GM21381 (cell line): ENCODE measurements around the gene SPDYE6.
"Not testable (repeated sequence)": the region's sequence is repeated elsewhere in the genome, so short reads cannot be mapped to it uniquely, and the experiment has no call there.

Experiments used
- ATAC-seq: cut with Tn5 transposase; IDR thresholded peaks from one replicate; pipeline ENCODE4 v1.9.1; 2021; ENCODE audit warnings: mild to moderate bottlenecking, moderate library complexity; ENCODE audit not compliant: unreplicated experiment

The SPDYE6 gene

DNA sequence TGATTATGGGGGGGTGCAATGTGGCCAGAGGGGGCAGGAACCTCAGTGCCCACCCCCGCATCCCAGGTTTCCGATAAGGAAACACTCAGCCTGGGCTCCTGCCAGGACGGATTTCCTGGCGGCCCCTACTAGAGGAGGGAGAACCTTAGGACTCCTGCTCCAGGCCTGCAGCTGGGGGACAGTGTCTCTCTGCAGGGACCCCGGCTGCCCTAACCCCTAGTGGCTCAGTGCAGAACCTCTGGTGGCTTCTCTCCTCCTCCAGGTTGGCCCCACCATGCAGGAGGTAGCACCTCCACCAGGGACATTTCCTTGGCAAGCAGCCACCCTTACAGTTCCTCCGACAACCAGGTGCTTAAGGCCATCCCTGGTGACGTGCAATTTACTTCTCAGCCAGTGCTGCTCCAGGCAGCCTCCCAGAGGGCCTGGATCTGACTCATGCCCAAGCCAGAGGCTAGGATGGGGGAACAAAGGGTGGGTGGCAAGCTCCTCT is 37.7 kb downstream of the SPDYE6 start:
- ATAC-seq = no peak

DNA sequence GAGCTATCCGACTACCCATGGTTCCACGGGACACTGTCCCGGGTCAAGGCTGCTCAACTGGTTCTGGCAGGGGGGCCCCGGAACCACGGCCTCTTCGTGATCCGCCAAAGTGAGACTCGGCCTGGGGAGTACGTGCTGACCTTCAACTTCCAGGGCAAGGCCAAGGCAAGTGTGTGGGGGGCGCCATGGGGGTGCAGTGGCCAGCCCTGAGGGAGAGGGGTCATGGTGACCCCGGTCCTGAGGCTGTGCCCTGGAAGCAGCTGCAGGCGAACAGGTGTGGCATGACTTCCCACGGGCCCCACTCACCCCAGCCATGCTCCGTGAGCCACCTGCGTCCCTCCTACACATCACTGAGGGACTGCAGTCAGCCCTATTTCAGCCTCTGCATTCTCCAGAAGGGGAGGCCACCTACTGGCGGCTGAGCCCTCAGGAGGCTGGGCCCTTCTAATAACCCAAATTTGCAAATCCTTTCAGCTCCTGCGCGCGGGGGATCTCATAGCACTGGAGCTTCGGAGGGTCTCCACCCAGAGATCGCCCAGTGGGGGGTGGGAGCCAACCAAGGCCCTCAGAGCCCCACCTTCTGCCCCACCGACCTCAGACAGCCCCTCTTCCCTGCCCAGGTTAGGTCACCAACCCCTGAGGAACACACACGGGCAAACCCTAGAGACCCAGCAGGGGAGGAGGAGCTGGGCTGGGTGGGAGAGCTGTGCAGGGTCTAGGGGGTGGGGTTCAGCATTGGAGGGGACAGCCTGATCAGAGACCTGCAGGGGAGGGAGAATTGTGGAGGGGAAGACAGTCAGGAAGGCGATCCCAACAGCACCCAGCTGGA is 38.8 kb downstream of the SPDYE6 start:
- no peak for ATAC-seq

DNA sequence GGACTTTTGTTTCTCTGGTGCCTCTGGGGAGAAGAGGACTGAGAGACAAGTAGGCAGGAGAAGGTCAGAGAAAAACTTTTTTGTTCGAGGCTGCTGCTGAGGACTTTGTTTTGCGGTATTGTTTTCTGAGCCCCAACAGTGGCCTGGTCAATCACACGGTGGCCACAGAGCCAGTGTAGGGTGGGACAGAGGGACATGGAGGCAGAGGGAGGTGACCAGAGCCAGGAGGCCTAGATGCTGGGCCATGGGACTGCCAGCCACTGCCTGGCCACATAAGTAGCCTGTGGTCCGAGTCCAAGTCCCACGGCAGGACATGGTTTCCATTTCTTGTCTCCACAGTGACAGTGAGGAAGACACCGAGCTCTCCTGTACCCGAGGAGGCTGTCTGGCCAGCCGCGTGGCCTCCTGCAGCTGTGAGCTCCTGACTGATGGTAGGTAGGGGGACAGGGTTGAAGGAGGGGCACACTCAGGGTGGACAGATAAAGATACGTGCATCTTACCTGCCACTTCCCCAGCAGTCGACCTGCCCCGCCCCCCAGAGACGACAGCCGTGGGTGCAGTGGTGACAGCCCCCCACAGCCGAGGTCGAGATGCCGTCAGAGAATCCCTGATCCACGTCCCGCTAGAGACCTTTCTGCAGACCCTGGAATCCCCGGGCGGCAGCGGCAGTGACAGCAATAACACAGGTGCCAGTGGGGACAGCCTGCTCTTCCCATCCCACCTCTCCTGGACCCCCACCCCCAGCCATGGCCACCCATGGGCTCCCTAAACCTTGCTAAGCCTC is 42.1 kb downstream of the SPDYE6 start:
- ATAC-seq = no peak

DNA sequence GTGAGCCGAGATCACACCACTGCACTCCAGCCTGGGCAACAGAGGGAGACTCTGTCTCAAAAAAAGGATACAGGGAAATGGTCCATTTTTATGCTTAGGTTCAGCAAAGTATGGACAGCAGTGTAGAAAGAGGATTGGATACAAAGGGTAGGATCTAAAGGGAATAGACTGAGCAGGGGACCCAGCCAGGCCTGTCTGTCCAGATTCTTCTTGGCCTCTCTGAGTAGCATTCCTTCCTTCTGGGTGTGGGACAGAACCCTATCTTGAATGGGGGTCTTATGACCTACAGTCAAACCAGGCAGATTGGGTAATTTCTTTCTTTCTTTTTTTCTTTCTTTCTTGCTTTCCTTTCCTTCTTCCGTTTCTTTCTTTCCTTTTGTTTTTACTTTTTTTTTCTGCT is 43.9 kb downstream of the SPDYE6 start:
- ATAC-seq = no peak

DNA sequence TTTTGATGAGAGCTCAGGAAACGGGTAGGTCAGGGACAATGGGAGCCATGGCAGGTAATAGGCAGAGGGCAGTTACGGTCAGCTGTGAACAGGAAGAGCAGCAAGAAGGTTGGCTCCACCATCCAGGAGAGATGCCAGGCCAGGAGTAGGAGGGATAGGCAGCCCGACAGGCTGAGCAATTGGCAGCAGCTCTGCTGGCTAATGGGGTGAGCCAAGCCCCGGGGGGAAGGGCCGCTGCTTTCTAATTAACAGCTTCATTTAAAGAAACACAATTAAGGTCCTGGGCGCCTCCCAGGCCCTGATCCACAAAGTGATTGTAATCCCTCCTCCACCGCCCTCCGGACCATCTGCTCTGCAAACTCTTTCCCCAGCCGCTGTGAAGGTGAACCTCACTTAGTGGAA is 45.8 kb downstream of the SPDYE6 start:
- no peak for ATAC-seq

DNA sequence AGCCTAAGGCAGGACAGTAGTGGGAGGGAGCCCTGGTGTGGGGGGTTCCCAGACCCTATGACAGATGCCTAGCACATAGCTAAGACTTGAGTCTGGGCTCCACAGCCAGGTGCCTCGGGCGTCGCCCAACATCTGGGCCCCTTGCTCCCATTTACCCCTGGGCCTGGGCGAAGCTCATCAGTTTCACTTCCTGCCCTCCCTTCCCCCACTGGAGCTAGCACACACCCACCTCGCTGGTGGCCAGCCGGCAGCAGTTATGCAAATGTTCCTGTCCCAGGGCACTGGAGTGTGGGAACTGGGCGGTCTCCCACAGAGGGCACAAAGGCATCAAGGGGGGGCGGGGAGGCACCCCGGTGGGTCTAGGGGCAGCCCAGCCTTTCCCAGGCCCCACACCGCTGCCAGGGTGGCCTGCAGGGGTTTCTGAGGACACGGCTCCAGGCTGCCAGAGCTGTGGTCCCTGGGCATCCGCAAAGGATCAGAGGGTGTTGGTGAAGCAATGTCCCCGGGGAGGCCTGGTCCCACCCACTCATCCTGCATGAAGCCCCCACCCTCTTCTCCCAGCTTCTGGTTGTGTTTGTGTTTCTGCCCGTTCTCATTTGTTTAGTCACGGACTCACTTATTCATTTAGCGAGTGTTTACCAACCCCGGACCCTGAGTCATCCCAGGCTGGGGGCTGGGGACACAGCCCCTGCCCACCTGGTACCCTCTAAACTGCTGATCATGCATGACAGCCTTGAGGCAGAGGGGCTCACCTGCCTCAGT is 49.1 kb downstream of the SPDYE6 start:
- ATAC-seq = peak; percentile 68

DNA sequence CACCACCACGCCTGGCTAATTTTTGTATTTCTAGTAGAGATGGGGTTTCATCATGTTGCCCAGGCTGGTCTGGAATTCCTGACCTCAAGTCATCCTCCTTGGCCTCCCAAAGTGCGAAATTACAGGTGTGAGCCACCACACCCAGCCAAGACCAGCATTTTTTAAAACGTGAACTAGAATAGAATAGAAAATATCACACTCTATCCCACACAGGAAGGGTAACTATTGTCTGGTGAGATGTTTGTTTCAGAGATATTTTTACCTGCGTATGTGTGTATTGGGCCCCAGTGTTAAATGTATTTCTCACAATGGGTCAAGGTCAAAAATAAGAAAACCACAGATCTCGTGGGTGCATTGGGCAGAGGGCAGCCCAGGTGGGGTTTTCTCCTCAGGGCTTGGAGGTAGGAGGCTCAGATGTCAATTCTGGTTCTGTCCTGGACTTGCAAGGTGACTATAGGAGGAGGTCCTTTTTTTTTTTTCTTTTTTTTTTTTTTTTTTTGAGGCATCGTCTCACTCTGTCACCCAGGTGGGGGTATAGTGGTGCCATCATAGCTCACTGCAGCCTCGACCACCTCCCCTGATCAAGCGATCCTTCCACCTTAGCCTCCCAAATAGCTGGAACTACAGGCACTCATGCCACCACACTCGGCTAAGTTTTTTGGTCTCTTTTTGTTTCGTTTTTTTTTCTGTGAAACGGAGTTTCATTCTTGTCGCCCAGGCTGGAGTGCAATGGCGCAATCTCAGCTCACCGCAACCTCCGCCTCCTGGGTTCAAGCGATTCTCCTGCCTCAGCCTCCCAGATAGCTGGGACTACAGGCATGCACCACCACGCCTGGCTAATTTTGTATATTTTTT is 50.6 kb downstream of the SPDYE6 start:
- peak; percentile 48 for ATAC-seq

DNA sequence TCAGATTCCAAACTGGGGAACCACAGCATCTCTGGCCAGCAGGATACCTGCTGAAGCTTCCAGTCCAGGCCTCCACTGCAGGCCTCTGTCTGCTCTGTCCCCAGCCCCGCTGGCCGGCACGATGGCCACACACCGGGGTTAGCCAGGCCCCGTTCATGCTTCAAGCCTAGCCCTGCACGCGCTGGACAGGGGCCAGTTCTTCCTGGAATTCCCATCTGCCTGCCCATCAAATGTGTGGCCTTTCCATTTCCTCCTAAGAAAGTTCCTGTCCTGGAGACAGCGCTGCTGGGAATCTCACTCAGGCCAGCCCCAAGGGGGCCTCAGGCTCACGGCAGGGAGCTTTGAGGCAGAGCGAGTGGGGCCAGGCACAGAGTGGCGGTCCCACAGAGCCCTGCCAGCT is 51.6 kb downstream of the SPDYE6 start:
- no peak for ATAC-seq

DNA sequence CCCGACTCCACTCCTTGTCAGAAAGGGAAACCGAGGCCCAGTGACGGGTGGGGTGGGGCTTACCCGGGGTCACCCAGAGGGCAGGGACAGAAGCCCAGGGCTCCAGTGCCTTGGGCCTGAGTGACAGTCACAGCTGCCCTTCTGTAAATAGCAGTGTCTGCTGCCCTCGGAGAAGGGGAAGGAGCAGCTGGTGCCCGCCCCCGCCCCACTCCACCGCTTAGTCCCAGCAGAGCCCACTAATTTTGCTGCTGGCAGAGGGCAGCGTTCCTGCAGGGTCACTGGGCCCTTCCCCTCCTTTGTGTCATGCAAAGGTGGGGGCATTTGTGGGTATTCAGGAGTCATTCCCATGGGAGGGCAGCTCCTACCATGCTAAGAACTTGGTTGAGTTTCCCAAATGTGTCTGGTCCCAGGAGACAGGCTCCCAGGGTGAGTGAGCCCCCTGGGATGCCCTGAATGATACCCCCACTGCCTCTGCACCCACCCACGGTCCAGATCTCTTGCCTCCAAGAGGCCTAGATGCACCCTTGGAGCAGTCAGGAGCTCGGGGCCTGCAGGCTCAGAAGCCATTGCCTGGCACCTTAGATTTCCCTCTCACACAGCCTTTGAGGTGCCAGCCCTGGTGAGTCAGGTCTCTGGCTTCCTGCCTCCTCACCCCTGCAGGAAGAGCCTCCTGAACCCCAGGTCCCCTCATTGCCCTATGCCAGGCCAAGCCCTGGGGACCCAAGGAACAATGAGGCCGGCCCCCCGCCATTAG is 52.4 kb downstream of the SPDYE6 start:
- ATAC-seq = no peak

DNA sequence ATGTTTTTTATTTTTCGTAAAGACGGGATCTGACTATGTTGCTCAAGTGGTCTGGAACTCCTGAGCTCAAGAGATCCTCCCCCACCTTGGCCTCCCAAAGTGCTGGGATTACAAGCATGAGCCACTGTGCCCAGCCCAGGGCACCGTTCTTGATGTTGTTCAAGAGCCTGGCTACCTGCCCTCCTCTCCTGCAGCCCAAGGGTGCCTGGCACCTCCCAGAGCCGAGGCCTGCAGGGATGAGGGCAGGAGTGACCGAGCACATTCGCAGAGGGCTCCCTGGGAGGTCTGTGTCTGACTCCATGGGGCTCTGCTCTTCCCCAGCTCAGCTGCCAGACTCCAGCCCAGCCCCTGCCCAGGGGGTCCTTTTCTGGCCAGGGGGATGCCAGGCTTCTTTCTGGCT is 54.2 kb downstream of the SPDYE6 start:
- ATAC-seq = no peak

DNA sequence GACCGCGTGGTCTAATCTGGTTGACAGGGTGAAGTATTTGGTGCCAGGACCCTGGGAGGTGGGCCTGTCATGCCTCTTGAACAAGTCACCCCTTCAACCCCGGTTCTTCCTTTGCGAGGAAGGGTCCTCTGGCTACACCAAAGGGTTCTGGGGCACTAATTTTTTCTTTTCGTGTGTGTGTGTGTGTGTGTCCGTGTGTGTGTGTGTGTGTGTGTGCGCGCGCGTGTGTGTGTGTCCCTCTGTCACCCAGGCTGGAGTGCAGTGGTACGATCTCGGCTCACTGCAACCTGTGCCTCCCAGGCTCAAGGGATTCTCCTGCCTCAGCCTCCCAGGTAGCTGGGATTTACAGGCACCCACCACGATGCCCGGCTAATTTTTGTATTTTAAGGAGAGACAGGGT is 54.9 kb downstream of the SPDYE6 start:
- ATAC-seq = not testable (repeated sequence)

DNA sequence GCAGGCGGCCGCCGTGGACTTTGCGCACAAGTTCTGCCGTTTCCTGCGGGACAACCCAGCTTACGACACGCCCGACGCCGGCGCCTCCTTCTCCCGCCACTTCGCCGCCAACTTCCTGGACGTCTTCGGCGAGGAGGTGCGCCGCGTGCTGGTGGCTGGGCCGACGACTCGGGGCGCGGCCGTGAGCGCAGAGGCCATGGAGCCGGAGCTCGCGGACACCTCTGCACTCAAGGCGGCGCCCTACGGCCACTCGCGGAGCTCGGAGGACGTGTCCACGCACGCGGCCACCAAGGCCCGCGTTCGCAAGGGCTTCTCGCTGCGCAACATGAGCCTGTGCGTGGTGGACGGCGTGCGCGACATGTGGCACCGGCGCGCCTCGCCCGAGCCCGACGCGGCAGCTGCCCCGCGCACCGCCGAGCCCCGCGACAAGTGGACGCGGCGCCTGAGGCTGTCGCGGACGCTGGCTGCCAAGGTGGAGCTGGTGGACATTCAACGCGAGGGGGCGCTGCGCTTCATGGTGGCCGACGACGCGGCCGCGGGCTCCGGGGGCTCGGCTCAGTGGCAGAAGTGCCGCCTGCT is 55.5 kb downstream of the SPDYE6 start:
- ATAC-seq = no peak

DNA sequence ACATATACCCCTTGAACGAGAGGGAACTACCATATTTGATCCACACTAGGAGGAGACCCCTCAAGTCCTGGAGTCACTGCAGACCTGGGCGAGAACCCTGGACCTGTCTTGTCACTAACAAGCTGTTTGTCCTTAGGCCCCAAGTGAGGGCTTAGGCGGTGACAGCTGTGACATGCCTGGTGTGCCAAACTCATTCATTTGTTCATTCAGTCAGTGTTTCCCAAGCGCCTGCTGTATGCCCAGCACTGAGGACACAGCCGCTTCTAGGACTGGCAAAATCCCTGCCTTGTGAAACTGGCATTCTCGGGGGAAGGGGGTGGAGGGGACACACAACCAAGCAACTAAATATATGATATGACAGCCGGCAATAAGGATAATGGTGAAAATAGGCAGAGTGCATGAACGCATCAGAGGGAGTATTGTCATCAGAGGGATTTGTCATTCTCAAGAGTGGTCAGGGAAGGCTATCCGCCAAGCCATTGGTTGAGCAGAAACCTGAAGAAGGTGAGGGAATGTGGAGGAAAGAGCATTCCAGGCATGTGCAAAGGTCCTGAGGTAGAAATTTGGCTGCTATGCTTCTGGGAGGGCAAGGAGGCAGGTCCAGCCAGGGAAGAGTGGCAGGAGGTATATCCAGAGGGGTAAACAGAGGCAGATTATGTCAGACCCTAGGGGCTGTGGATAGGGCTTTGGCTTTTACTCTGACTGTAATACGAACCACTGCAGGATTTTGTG is 58.6 kb downstream of the SPDYE6 start:
- no peak for ATAC-seq

DNA sequence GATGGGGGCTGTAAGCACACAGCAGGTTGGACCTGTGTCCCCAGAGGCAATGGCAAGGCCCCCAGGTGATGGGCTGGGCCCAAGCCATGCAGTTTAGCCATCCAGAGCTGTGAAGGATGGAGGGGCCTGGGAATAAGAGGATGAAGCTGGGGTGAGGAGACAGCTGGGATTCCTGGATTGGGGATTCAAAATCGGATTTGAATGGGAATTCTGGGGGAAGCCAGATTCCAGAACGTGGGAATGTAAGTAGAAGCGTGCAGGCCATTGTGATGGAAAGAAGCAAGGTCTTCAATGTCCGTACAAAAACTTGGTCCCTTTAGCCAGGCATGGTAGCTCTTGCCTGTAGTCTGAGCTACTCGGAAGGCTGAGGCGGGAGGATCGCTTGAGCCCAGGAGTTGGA is 59.7 kb downstream of the SPDYE6 start:
- no peak for ATAC-seq

DNA sequence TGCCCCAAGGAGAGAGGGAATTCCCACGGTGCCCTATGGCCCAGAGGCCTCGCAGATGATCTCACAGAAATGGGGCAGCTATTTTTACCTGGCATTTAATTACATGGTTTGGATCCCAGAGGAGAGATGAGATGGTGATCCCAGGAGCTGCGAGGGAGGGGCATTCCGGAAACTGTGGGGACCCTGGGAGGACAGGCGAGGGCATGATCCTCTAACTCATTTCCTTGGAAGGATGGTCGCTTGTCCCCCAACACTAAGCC is 60.1 kb downstream of the SPDYE6 start:
- ATAC-seq = no peak
